Brain microvascular endothelial cell (primary cell): ENCODE measurements around the gene CARMIL1.

ENCODE experiments used
- DNase-seq: peaks from one replicate; pipeline ENCODE4 v3.0.0-alpha.2; 2020
- H3K27ac ChIP-seq: fragments of 250-450 bp; sonication (Bioruptor Pico); 2 replicates; pipeline ENCODE4 v1.5.1; 2020; ENCODE audit warnings: mild to moderate bottlenecking, moderate library complexity
- H3K27me3 ChIP-seq: fragments of 250-450 bp; sonication (Bioruptor Pico); replicated peaks from 2 replicates; pipeline ENCODE4 v1.5.1; 2020; ENCODE audit warnings: mild to moderate bottlenecking
- H3K36me3 ChIP-seq: fragments of 250-450 bp; sonication (Bioruptor Pico); replicated peaks from 2 replicates; pipeline ENCODE4 v1.5.1; 2020; ENCODE audit warnings: mild to moderate bottlenecking
- H3K4me3 ChIP-seq: 2 replicates; pipeline ENCODE4 v1.5.1; 2011; ENCODE audit warnings: low read depth, mild to moderate bottlenecking, control low read depth, low read length, moderate library complexity
- in situ Hi-C: cut with HindIII; loops from 2 replicates; pipeline ENCODE4 v1.10.0; 2017; ENCODE audit warnings: low sequenced_read_pairs, low pct_ligation_motif_present
- TF ChIP-seq, protein P1 (sequence below): IDR thresholded peaks from 2 replicates; pipeline ENCODE4 v1.5.1; 2011; ENCODE audit warnings: low read depth, mild to moderate bottlenecking, moderate library complexity, low read length, control low read depth, inconsistent platforms; ENCODE audit errors: missing control alignments

The CARMIL1 gene

DNA sequence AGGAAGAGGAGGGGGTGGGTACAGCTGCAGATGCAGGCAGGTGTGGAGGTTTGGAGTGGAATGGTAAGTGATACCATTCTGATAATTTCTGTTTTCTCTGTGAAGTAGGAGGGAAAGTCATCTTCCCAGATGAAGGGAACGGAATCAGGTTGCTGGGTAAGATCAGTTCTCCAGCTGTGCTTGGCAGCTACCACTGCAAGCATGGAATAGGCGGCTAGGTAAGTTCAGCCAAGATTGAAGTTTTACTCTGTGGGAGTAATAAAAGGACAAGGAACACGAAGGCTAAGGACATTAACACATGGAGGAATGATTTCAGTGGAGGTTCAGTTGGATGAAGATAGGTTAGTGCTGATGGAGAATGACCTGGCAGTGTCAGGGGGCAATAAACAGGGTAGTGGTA lies 128.3 kb downstream of the CARMIL1 start:
- no peaks in the 10 kb centered on the region for H3K27me3 ChIP-seq
- H3K27ac ChIP-seq, result no peak overlapping the region
- DNase-seq, result no peak
- no peak overlapping the region for H3K4me3 ChIP-seq
- no peaks in the 10 kb centered on the region for H3K36me3 ChIP-seq
- in situ Hi-C loops, result no loop called here
- TF ChIP-seq, protein P1, sequence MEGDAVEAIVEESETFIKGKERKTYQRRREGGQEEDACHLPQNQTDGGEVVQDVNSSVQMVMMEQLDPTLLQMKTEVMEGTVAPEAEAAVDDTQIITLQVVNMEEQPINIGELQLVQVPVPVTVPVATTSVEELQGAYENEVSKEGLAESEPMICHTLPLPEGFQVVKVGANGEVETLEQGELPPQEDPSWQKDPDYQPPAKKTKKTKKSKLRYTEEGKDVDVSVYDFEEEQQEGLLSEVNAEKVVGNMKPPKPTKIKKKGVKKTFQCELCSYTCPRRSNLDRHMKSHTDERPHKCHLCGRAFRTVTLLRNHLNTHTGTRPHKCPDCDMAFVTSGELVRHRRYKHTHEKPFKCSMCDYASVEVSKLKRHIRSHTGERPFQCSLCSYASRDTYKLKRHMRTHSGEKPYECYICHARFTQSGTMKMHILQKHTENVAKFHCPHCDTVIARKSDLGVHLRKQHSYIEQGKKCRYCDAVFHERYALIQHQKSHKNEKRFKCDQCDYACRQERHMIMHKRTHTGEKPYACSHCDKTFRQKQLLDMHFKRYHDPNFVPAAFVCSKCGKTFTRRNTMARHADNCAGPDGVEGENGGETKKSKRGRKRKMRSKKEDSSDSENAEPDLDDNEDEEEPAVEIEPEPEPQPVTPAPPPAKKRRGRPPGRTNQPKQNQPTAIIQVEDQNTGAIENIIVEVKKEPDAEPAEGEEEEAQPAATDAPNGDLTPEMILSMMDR, result no peak

DNA sequence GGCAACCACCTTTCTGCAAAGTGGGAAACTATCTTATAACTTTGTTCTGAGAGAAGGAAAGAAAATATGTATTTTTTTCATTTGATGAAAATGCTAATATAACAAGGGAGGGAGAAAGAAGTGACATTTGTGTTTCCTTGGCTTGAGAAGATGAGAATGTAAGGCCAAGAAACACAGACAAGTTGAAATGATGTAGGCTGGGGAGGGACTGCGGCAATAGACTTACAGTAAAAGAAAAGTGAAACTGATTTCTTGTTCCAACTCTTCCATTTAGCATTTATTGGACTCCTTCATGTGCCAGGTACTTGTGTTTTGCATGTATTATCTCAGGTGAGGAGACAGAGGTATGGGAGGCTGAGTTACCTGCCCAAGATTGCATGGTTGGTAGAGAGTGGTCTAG lies 130.9 kb downstream of the CARMIL1 start:
- in situ Hi-C loops, result no loop called here

DNA sequence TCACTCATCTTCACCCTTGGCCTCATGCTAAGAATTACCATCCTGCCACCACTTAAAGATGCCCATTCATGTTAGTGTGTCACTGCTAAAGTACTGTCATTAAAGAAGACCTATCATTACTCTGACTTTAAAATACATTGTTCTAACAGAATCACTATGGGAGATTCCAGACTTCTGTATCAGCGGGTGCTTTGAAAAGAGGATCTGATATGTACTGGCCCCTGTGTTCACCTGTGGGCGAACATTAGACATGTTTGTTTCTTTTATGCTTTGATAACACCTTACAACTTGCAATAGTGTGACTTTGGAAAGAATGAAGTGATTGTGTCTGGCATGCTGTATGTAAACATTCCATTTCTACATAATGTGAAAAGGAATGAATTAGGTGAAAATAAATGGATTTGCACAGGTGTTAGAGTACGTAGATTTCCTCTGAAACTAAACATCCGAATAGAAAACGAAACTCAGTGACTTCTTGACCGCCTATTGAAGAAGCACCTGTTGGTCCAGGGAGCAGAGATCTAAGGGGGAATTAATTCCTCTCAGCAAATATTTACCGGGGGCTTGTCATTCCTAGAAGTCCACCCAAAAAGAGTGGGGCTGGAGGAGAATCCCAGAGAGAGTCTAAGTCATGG lies 132.3 kb downstream of the CARMIL1 start:
- DNase-seq, result no peak
- TF ChIP-seq, protein P1, result no peak
- no peak overlapping the region for H3K27ac ChIP-seq
- no peak overlapping the region for H3K4me3 ChIP-seq
- H3K36me3 ChIP-seq, result no peaks in the 10 kb centered on the region
- in situ Hi-C loops, result no loop called here
- no peaks in the 10 kb centered on the region for H3K27me3 ChIP-seq

More for the DNA sequence above, 130.9 kb downstream of the CARMIL1 start:
- Histone ChIP-seq H3K4me3 (no peak overlapping the region), H3K27ac (no peak overlapping the region), H3K36me3 (no peaks in the 10 kb centered on the region), H3K27me3 (no peaks in the 10 kb centered on the region)
- TF ChIP-seq, protein P1, result no peak
- DNase-seq, result no peak

DNA sequence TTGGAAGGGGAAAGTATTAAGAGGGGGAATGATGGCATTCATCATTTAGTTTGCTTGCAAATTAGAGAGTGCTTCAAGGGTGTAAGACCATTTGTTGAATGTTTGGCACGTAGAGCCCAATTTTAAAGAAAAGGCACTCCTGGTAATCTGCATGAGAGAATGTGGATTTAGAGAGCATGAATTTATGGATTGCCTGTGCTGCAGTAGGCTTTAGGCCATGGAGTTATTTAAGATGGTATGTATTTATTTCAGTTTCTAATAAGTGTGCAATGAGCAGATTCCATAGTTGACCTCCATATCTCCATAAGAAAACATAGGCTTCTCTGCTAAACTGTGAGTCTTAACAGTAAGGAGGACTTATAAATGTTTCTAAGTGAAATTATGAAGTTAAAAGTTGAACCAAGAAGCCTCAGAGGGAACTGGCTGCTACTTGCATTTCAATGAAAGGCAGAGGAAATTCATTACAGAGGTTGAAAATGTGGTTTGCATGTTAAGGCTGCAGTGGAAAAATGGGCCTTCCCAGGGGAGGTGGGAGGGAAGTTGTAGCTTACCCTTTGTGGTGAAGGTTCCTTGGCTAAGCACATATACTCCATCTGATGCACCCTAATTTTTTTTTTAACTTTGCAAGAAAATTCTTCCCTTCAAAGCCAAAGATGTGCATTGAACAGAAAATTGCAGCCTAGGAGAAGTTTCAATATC lies 134.2 kb downstream of the CARMIL1 start:
- no peaks in the 10 kb centered on the region for H3K27me3 ChIP-seq
- in situ Hi-C loops, result no loop called here
- H3K36me3 ChIP-seq, result no peaks in the 10 kb centered on the region
- H3K4me3 ChIP-seq, result no peak overlapping the region
- DNase-seq, result no peak
- TF ChIP-seq, protein P1, result no peak
- no peak overlapping the region for H3K27ac ChIP-seq

DNA sequence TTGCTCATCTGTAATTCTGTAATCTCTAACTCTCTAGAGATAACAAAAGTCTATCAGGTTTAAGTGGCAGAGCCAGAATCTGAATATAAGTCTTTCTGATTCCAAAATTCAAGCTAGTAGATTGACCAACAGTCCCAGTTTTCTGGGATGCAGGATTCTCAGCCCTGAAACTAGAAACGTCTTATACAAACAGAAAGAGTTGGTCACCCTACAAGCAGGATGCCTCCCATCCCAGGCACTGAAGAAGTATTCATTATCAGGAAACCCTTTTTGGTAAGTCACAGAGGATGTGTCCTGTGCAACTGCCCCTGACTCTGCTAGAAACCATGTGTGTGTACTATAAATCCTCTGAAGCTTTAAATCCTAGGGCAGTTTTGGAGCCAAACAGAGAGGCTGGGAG lies 135.0 kb downstream of the CARMIL1 start:
- no peaks in the 10 kb centered on the region for H3K27me3 ChIP-seq
- no peaks in the 10 kb centered on the region for H3K36me3 ChIP-seq
- in situ Hi-C loops, result no loop called here
- H3K27ac ChIP-seq, result no peak overlapping the region
- no peak for DNase-seq
- TF ChIP-seq, protein P1, result no peak
- no peak overlapping the region for H3K4me3 ChIP-seq

DNA sequence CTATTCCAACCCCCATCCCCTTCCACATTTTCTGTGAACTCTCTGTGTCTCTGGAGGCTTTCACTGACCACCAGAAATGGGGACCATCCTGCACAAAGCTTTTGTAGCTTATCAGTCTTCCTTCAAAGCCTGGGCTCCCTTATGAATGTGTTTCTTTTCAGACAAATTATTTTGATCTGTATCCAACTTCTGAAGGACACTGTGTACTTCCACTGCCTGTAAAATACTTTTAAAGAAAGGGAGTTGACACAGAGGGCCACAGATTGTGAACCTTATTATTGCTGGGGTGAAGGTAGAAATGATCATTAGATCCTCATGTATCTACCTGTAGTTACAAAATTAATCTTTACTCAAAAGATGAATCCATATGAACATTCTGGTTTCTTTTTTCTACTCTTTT lies 135.6 kb downstream of the CARMIL1 start:
- DNase-seq, result no peak
- TF ChIP-seq, protein P1, result no peak
- Histone ChIP-seq H3K4me3 (no peak overlapping the region), H3K27me3 (no peaks in the 10 kb centered on the region), H3K36me3 (no peaks in the 10 kb centered on the region), H3K27ac (no peak overlapping the region)
- in situ Hi-C loops, result no loop called here
